ENCODE measurements around the gene NKTR.

NKTR gene

DNA sequence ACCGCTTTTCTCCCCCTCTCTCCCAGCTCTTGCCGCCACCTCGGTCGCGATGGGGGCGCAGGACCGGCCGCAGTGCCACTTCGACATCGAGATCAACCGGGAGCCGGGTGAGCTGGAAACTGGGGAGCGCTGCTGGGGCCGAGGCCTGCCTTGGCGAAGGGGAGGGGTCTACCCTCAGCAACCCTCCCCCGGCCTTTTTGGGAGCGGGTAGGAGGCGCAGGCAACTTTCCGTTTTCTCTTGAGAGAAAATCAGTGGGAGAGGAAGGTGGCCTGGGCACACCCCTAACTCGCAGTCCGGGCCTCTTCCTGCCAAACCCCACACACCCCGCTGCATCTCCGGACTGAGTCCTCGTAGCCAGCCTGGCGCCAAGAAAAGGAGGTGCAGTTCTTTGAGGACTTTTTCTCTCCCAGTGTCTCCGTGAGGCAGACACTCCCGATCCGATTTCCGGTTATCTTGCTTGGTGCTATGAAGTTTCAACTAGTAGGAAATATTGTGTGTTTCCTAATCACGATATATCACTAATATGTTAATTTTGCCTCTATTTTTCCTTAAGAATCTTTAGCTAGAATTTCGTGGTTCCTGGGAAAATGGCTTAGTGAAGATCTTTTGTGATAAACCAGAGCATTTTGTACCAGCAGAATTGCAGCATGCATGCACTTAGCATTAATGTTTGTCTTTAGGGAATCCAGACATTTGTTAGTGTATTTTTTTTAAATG, 631 bp downstream of the NKTR start (continued):
- TF ChIP-seq ZSCAN23 (tag by site-specific recombination; IDR thresholded peaks at IDR 0.05) (no peak), ZNF112 (tag by site-specific recombination; IDR thresholded peaks at IDR 0.05) (no peak), MEIS1 (CRISPR knock-in tag; IDR thresholded peaks at IDR 0.05; ENCODE audit: borderline replicate concordance) (no peak), ZNF658 (tag by site-specific recombination; IDR thresholded peaks at IDR 0.05) (no peak), ZNF596 (tag by site-specific recombination; IDR thresholded peaks at IDR 0.05) (no peak)
- TF ChIP-seq, protein P1, sequence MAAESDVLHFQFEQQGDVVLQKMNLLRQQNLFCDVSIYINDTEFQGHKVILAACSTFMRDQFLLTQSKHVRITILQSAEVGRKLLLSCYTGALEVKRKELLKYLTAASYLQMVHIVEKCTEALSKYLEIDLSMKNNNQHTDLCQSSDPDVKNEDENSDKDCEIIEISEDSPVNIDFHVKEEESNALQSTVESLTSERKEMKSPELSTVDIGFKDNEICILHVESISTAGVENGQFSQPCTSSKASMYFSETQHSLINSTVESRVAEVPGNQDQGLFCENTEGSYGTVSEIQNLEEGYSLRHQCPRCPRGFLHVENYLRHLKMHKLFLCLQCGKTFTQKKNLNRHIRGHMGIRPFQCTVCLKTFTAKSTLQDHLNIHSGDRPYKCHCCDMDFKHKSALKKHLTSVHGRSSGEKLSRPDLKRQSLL (tag by site-specific recombination; IDR thresholded peaks at IDR 0.05): no peak

DNA sequence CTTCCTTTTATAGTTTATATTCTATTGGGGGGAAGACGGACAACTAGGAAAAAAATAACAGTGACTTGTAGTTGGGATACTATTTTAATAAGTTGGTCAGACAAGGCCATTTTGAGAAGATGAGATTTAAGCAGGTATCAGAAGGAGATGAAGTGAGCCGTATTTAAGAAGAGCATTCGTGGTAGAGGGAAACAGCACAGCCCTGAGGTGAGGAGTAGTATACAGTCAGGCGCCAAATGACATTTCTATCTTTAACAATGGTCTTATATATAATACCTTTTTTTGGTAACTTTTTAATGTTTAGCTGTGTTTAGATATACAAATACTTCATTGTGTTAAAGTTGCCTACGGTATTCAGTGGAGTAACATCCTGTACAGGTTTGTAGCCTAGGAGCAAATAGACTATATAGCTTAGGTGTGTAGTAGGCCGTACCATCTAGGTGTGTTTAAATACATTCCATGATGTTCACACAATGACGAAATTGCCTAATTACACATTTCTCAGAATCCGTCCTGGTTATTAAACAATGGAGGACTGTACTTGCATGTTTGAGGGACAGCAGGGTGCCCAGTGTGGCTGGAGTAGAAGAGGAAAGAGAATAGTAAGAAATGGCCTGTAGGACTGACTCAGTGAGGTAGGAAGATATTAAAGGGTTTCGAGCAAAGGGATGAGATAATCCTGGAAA, 1.6 kb downstream of the NKTR start:
- Histone ChIP-seq H3K9me3 (ENCODE audit: control insufficient read depth, insufficient read depth, low read depth, low read length) (no peaks in the 10 kb centered on the region), H3K36me3 (ENCODE audit: control insufficient read depth in 2 of 2, insufficient read depth in 1 of 2, low read length in 2 of 2) (peaks cover 10 to 28% of the 10 kb centered on the region in 2 experiments; a peak in 2 of 3 replicates), H3K4me1 (ENCODE audit: control insufficient read depth, insufficient read depth, low read length) (no peaks in the 10 kb centered on the region), H3K4me3 (ENCODE audit: low read depth, low read length) (peak overlapping the region; percentile 93), H3K27ac (ENCODE audit: extremely low read depth, low read depth, low read length) (no peak overlapping the region)
- ChIA-PET POLR2A (interaction anchor here (1.9 to 2.7 kb wide), 2 partner anchors 11 to 21 kb away, joined by 23 to 60 read pairs; partner anchors contain the start of genes SEC22C and SS18L2), CTCF (interaction anchor here (0.7 to 1.3 kb wide), 5 partner anchors 9 to 146 kb away, joined by 3 to 6 read pairs (median 3); partner anchors contain the start of gene SS18L2)
- TF ChIP-seq ZNF549 (tag by site-specific recombination; IDR thresholded peaks at IDR 0.05) (no peak), KLF7 (tag by site-specific recombination; IDR thresholded peaks at IDR 0.05; ENCODE audit: borderline replicate concordance) (no peak), BCL11A (tag by site-specific recombination; IDR thresholded peaks at IDR 0.05; ENCODE audit: low read depth) (no peak), EGR2 (tag by site-specific recombination; IDR thresholded peaks at IDR 0.05; ENCODE audit: low read depth) (no peak), ZNF404 (tag by site-specific recombination; IDR thresholded peaks at IDR 0.05) (no peak), ZNF133 (tag by site-specific recombination; IDR thresholded peaks at IDR 0.05) (no peak)

DNA sequence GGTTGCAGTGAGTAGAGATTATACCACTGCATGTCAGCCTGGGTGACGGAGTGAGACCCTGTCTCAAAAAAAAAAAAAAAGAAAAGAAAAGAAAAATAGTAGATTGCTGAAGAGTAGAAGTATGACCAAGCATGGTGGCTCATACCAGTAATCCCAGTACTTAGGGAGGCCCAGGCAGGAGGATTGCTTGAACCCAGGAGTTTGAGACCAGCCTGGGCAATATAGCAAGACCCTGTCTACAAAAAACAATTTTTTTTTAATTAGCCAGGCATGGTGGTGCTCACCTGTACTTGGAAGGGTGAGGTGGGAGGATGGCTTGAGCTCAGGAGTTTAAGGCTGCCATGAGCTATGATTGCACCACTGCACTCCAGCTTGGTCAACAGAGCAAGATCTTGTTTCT, 2.5 kb downstream of the NKTR start:
- H3K27ac ChIP-seq (ENCODE audit: extremely low read depth, low read depth, low read length): no peak overlapping the region
- H3K4me3 ChIP-seq (ENCODE audit: low read depth, low read length): no peak overlapping the region
- peaks cover 13 to 33% of the 10 kb centered on the region in 2 experiments; a peak in 2 of 3 replicates for H3K36me3 ChIP-seq (ENCODE audit: control insufficient read depth in 2 of 2, insufficient read depth in 1 of 2, low read length in 2 of 2)
- TF ChIP-seq ZNF133 (tag by site-specific recombination; IDR thresholded peaks at IDR 0.05) (no peak), MZF1 (tag by site-specific recombination; IDR thresholded peaks at IDR 0.05; ENCODE audit: borderline replicate concordance) (no peak), MYNN (tag by site-specific recombination; IDR thresholded peaks at IDR 0.05; ENCODE audit: borderline replicate concordance) (no peak), ZNF214 (tag by site-specific recombination; IDR thresholded peaks at IDR 0.05; ENCODE audit: borderline replicate concordance) (no peak), ZNF157 (tag by site-specific recombination; IDR thresholded peaks at IDR 0.05) (no peak), ZFHX2 (tag by site-specific recombination; conservative IDR thresholded peaks at IDR 0.05) (no peak), ZNF121 (tag by site-specific recombination; IDR thresholded peaks at IDR 0.05) (peak; percentile 34; the same call in 1 of the 2 replicates), WT1 (tag by site-specific recombination; IDR thresholded peaks at IDR 0.05) (no peak), ZNF155 (tag by site-specific recombination; IDR thresholded peaks at IDR 0.05) (no peak)
- H3K4me1 ChIP-seq (ENCODE audit: control insufficient read depth, insufficient read depth, low read length): no peaks in the 10 kb centered on the region
- POLR2A ChIA-PET: interaction anchor here (0.6 kb wide), 1 partner anchor 45 kb away, joined by 3 read pairs; no protein-coding TSS in a partner anchor
- CTCF ChIA-PET: interaction anchor here (0.6 to 0.7 kb wide), 3 partner anchors 44 to 485 kb away, joined by 3 to 6 read pairs (median 4); no protein-coding TSS in a partner anchor
- no peaks in the 10 kb centered on the region for H3K9me3 ChIP-seq (ENCODE audit: control insufficient read depth, insufficient read depth, low read depth, low read length)
